Amniotic stem cell (primary cell): ENCODE measurements around the gene MAP1LC3B2.
"Not testable (repeated sequence)": the region's sequence is repeated elsewhere in the genome, so short reads cannot be mapped to it uniquely, and the experiment has no call there.

Experiments
- DNase-seq: peaks from one replicate; lab custom pipeline; 2025; lab: John Stamatoyannopoulos, UW

Gene MAP1LC3B2

DNA sequence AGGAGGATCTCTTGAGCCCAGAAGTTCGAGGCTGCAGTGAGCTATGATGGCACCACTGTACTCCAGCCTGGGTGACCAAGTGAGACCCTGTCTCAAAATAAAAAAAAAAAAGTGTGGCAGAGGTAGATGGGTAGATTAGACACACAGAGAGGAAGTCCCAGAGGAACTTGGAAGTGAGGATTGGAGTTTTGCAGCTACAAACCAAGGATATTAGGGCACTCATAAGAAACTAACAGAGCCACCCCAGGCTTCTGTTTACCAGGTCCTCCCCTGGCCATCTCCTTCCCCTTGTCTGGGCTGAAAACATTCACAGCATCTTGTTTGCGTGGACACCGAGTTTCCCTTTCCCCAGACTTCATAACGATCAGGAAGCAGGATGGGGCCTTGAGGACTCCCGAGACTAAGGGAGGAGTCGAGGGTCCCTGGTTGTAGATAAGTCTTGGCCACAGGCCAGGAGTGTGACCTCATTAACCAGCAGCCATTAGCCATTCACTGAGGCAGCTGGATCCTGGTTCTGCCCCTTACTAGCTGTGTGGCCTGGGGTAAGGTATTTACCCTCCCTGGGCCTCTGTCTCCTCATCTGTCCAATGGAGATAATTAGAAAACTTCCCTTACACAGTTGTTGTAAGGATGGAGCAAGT lies 2.1 kb downstream of the MAP1LC3B2 start:
- no peak for DNase-seq

DNA sequence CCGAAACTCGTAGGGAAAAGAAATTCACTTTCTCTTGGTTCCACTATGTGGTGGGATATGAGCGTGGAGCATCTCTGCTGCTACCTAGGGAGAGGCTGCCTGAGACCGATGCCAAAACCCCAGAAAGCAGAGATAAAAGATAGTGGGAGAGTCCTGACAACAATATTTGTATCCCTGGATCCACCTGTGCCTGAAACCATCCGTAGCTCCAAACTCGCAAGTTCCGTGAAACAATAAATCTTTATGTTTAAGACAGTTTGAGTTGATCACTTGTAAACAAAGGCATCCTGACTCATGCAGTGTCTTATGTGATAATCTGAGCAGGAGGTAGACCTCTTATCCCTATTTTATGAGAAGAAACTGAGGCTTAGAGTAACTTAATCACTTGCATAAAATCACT lies 2.9 kb downstream of the MAP1LC3B2 start:
- DNase-seq: no peak

DNA sequence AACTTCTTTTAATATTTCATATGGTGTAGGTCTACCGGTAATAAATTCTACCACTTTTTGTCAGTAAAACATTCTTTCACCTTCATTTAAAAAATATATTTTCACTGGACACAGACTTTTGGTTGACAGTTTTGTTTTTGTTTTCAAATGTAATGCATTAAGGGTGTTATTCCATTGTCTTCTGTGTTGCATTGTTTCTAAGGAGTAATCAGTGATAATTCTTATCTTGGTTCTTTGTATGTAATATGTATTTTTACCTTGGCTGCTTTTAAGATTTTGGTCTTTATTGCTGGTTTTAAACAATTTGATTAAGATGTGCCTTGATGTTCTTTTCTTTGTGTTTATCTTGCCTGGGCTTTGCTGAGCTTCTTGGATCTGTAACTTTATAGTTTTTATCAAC lies 4.1 kb downstream of the MAP1LC3B2 start:
- no peak for DNase-seq

DNA sequence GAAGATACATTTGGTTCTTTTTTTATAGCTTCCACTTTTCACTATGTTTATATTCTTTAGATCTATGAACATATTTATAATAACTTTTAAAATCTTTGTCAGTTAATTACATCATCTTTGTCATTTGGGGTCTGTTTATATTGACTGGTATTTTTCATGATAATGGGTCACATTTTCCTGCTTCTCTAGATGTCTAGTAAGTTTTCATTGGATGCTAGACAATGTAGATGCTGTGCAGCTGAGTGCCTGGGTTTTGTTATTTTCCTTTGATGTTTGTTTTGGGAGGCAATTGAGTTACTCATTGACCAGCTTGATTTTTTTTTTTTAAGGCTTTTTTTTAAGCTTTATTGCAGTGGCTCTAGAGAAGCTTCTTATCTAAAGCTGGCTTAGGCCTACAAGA lies 4.9 kb downstream of the MAP1LC3B2 start:
- DNase-seq: no peak

DNA sequence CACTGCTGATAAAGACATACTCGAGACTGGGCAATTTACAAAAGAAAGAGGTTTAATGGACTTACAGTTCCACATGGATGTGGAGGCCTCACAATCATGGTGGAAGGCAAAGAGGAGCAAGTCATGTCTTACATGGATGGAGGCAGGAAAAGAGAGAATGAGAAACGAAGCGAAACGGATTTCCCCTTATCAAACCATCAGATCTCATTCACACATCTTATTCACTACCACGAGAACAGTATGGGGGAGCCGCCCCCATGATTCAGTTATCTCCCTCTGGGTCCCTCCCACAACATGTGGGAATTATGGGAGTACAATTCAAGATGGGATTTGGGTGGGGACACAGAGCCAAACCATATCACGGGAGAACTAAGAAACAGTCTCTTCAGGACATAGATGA lies 6.0 kb downstream of the MAP1LC3B2 start:
- not testable (repeated sequence) for DNase-seq

DNA sequence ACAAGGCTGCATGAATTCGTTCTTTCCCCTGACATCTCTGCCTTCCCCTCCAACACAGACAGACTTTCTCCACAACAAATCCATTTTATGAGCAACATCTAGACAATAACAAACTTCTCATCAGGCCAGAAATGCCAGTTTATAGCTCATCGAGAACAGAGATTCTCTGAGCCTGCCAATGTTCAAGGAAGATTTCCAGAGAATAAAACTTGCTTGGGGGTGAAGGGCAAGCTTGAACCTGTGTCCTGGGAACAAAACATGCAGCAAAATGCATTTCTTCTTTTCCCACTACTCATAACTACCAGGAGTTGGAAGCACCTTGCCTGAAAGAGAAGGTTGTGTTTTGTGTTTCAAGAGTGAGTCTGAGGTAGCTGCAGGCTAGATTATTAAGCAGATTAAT lies 6.8 kb downstream of the MAP1LC3B2 start:
- DNase-seq: no peak

DNA sequence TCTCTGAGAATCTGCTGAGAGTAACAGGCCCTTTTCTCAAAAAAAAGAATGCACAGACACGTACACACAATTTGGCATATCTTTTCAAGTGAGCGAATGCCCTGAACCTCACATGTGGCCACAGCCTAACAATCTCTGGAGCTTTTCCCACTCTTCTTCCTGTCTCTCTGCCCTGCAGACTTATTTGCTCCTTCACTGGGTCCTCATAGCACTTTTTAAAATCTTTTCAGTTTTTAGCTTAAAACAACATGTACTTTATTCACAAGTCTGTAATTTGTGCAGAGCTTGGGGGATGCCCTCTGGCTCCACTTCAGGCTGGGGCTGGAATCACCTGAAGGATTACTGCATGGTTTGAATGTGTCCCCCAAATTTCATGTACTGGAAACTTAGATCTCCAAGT lies 9.0 kb downstream of the MAP1LC3B2 start:
- DNase-seq: no peak

DNA sequence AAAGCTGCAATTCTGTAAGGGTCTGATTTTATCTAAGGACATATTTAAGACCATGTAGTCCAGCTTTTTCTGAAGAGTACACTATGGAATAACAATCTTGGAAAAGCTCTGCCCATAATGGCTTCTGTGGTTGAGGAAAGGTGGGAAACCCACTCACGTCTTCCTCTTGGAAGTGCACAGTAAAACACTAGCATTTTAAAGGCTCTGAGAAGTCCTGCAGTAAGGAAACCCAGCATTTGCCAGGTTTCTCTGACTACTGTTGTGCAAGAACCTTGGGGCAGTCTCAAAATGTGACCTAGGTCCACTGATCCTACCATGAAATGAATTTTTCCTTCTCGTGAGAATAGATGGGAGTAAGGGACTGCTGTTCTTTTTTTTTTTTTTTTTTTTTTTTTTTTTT lies 11.9 kb downstream of the MAP1LC3B2 start:
- no peak for DNase-seq

DNA sequence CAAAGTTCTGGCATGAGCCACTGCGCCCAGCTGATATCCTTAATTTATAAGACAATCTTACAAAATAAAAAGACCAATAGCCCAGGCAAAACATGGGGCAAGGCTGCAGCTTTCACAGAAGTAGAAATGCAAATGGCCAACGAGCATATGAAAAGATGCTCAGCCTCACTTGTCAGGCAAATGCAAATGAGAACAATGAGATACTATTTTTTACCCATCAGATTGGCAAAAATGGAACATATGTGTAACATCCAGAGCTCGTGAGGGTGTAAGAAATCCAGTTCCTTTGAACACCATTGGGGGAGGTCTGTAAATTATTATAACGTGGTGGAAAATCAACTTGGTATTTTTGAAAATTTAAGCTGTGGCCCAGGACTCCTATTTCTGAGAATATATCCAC lies 14.6 kb downstream of the MAP1LC3B2 start:
- no peak for DNase-seq

DNA sequence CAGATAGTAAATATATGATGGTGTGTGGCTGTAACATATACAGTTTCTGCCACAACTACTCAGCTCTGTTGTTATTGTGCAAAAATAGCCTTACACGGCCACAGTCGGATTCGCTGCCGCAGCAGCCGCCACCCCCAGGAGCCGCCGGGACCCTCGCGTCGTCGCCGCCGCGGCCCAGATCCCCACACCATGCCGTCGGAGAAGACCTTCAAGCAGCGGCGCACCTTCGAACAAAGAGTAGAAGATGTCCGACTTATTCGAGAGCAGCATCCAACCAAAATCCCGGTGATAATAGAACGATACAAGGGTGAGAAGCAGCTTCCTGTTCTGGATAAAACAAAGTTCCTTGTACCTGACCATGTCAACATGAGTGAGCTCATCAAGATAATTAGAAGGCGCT lies 16.6 kb downstream of the MAP1LC3B2 start:
- not testable (repeated sequence) for DNase-seq

DNA sequence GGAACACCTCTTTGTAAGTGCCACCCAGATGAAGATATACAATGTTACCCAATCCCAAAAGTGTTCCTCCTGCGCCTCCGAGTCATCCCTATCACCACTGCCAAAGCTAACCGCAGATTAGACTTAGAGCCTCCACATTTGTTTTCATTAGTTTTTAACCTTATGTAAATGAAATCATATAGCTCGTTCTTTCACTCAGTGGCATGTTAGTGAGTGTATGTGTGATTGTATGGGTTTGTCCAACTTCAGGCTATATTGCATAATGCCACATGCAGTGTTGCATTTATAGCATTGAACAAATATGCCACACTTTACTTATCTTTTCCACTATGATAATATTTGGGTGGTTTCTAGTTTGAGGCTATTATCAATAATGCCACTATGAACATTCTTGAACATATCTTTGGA lies 18.0 kb downstream of the MAP1LC3B2 start:
- DNase-seq: no peak

DNA sequence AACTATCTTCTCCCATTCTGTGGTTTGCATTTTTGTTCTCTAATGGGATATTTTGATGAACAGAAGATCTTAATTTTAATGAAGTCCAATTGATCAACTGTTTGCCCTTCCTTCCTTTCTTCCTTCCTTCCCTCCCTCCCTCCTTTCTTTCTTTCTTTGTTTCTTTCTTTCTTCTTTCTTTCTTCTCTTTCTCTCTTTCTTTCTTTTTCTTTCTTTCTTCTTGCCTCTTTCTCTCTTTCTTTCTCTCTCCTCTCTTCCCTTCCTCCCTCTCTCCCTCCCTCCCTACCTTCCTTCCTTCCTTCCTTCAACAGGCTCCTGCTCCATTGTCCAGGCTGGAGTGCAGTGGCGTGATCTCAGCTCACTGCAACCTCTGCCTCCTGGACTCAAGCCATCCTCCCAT lies 18.9 kb downstream of the MAP1LC3B2 start:
- no peak for DNase-seq

DNA sequence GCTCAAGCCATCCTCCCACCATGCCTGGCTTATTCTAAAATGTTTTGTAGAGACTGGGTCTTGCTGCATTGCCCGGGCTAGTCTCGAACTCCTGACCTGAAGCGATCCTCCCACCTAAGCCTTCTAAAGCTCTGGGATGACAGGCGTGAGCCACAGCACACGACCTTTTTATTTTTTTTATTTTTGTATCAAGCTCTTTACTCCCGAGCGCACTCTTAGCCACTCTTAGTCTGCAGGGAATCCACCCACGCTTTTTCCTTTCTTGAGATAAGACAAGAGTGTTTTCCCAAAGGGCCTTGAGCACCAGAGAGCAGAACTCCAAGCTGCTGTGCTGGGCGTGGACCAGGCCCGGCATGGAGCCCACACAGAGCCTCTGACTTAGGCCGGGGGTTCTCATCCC lies 23.4 kb downstream of the MAP1LC3B2 start:
- DNase-seq: no peak

DNA sequence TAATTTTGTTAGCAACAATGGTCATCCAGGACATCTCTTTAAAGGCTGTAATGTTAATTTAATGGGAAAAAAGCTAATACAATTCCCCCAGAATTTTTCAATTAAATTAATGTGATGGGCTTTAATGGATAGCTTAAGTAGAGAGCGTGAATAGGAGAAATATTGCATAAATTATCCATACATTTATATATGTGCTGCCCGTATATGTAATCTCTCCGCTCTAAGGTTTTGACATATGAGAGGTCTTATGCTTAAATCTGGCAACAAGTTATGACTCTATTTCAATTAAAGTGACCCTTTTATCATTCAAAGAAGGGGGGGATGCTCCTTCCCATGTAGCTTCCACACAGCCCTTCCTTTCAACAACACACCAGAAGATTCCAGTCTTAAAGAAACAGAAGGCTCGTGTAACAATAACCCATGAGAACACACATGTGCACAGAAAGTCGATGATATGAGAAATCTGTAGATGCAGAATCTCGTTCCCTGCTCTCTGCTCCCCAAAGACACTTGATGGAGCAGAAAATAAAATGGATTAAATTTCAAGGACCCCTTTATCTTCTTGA lies 24.0 kb downstream of the MAP1LC3B2 start:
- no peak for DNase-seq

DNA sequence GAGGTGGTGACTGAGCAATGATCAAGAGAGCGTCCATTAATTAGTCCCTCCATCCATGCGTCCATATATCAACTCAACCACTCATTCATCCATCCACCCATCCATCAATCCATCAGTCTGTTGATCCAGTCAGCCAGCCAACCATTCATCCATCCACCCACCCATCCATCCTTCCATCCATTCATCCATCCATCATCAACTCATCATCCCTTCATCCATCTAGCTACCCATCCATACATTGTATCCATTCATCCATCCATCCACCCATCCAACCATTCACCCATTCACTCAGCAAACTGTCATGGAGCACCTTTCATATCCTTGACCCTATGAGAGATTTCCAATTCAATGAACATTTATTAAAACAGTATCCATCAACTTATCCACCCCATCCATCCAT lies 28.1 kb downstream of the MAP1LC3B2 start:
- DNase-seq: no peak

DNA sequence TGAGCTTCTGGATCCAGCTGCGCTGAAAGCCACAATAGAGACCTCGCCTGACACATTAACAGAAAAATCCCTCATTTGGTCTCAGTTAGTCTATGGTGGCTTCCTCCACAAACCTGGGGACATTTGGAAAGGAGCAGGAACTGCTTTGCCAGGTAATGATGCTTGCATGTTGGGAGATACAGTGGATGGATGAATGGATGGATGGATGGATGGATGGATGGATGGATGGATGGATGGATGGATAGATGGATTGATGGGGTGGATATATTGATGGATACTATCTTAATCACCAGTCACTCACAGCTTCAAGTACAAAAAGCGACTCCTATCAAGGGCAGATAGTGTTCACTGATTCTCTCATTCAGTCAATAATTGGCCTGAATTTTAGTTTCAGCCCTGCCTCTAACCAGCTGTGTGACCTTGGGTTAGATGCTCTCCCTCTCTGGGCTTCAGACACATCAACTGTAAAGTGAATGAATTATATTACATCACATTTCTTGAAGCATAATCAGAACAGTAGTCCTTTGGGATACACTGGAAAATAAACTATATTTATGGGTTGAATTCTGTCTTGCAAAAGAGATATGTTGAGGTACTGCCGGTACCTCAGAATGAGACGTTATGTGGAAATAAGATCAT lies 29.3 kb downstream of the MAP1LC3B2 start:
- DNase-seq: no peak

DNA sequence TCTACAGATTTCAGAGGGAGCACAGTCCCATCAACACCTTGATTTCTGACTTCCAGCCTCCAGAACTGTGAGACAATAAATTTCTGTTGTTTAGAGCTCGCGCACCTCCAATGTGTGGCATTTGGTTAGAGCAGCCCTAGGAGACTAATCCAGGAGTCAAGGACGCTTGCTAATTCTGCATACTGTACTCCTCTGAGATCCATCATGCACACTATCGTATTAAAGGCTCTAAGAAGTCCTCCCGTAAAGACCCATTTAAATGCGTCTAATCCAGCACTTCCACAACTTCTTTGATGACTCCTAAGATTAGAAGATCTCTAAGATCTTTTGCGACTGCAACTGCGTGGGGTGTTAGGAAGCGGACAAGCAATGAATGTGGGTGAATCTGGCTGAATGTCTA lies 30.4 kb downstream of the MAP1LC3B2 start:
- DNase-seq: no peak

DNA sequence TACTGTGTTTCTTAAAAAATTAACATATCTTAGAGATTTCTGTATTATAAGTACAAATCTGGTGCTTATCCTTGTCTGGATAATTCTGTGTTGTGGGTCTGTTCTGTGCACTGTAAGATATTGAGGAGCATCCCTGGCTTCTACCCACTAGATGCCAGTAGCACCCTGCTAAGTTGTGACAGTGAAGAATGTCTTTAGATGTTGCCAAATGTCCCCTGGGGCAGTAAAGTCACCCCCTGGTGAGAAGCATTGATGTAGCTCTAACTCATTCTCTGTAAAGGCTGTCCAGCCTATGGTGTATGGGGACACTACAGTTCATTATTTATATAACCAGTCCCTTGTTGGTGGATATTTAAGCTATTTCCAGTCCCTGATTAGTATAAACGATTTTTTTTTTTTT lies 31.4 kb downstream of the MAP1LC3B2 start:
- no peak for DNase-seq

DNA sequence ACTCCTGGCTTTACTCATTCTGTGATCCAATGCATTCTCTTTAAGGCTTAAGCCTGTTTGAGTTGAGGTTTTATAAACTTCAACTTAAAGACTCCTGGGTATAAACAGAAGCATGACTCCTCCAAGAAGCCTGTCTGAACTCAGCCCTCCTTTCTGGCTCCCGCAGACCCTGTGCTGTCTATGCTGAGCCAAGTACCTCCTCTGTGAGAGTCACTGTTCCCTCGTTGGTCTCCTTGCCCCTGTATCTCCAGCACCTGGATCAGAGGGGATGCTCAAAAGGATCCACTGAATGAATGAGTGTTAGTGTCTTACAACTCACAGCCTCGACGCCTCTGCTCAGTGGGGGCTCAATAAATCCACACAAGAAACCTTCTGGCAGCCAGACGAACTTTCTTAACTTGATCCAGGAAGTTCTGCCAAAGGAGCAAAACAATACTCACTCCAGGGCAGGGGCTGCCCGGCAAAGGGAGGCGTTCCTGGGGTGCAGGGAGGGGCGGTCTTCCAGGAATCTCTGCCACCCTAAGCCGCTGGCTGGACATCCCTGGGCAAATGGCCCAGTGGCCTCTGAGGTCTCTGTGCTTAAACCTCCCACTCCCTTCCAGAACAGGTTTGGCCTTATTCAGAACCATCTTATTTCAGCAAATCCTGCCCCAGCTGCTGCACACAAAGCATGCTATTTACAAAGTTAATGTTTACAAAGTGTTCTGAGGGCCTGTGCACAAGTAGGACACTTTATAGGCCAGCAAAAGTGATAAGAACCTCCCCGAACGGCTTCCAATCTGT lies 32.9 kb downstream of the MAP1LC3B2 start:
- no peak for DNase-seq

DNA sequence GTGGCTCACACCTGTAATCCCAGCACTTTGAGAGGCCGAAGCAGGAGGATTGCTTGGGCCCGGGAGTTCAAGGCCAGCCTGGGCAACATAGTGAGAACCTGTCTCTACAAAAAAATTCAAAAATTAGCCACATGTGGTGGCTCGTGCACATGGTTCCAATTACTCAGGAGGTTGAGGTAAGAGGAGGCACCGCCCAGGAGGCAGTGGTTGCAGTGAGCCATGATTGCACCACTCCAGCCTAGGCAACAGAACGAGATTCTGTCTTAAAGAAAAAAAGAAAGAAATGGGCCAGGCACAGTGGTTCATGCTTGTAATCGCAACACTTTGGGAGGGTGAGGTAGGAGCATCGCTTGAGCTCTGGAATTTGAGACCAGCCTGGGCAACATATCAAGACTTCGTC lies 33.5 kb downstream of the MAP1LC3B2 start:
- no peak for DNase-seq

DNA sequence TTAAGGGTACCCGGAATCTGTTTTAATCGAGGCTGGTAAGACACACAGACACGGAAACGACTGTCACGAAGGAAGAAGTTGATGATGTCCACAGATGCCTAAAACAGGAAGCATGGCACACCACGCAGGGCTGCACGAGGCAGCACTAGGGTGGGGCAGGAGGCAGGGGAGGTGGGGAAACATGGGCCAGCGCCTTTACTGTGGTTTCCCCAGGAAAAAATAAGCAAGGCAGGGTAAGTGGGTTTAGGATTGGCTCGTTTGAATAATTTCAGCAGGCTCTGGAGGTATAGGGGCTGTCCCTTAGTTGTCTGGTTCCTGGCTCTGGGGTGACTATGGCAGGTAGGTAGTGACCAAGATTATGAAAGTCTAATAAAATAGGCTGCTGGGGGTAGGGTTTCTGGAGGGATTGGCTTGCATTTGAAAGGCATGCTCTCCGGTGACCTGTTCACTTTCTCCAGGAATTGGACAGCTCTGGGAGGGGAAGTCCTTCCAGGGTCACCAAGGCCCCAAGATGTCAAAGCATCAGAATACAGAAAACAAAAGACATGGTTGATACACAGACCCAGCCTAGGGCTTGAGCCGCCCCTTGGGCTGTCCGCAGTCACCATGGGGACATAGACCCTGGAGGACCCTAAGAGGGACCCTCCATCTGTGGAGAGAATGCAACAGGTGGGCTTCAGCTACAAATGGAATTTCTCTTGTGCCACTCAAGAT lies 35.3 kb downstream of the MAP1LC3B2 start:
- no peak for DNase-seq

DNA sequence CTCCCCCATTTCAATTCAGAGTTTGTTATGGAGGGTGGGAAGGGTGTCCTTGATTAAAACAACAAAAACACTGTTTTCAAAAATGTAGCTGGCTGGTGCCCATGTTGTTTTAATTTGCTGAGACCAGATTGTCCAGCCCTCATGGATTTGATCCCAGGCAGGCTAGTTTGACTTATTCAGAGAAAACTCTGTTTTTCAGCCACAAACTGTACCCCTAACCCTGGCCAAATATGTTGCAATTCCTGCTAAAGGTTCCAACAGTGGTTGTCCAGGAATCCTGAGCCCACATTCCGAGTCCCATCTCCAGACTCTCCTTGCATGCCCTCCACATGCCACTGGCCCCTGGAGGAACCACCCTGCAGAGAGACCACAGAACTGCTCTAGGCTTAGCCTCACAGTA lies 36.0 kb downstream of the MAP1LC3B2 start:
- no peak for DNase-seq
